Measurements from ENCODE around the gene PELO. TPM values are rescaled to one million over a fixed set of nuclear protein-coding genes. Genes with fewer than 3 reads are reported as not detected.

Gene PELO
- total and polyA plus RNA-seq, 4 donors, result 5.0 to 51.1 (median 35.6) TPM

GRCh38 chr5:52807723-52808122 lies 20.0 kb downstream of the PELO start:
- no peak overlapping the region for H3K4me3 ChIP-seq
- no peak for TF ChIP-seq CTCF (IDR thresholded peaks at IDR 0.05; ENCODE audit: control extremely low read depth, extremely low read depth)
- no peaks in the 10 kb centered on the region for H3K27me3 ChIP-seq (ENCODE audit: control insufficient read depth in 3 of 3, insufficient read depth in 3 of 3, low read length in 2 of 3)
- peaks cover 5 to 18% (median 11%) of the 10 kb centered on the region in 5 donors for H3K4me1 ChIP-seq (ENCODE audit: control insufficient read depth in 5 of 5, insufficient read depth in 5 of 5, low read length in 5 of 5)
- no peak overlapping the region for H3K27ac ChIP-seq (ENCODE audit: low read depth in 1 of 2, low read length in 1 of 2)
- no peak overlapping the region for H3K9ac ChIP-seq (ENCODE audit: insufficient read depth in 1 of 2, low read length in 2 of 2)
- H3K9me3 ChIP-seq (ENCODE audit: control insufficient read depth in 4 of 4, insufficient read depth in 3 of 4, low read length in 3 of 4), result no peaks in the 10 kb centered on the region
- DNase-seq (no peak), ATAC-seq (ENCODE audit: insufficient read depth, low FRiP score) (no peak)
- H3K36me3 ChIP-seq (ENCODE audit: control insufficient read depth in 4 of 4, insufficient read depth in 4 of 4, low read length in 4 of 4), result peaks cover 0 to 7% (median 2%) of the 10 kb centered on the region in 4 donors

- Histone ChIP-seq H3K9ac (ENCODE audit: insufficient read depth in 1 of 2, low read length in 2 of 2) (no peak overlapping the region), H3K36me3 (ENCODE audit: control insufficient read depth in 4 of 4, insufficient read depth in 4 of 4, low read length in 4 of 4) (peaks cover 0 to 7% (median 2%) of the 10 kb centered on the region in 4 donors), H3K27ac (ENCODE audit: low read depth in 1 of 2, low read length in 1 of 2) (no peak overlapping the region), H3K4me3 (no peak overlapping the region), H3K27me3 (ENCODE audit: control insufficient read depth in 3 of 3, insufficient read depth in 3 of 3, low read length in 2 of 3) (no peaks in the 10 kb centered on the region), H3K9me3 (ENCODE audit: control insufficient read depth in 4 of 4, insufficient read depth in 3 of 4, low read length in 3 of 4) (no peaks in the 10 kb centered on the region), H3K4me1 (ENCODE audit: control insufficient read depth in 5 of 5, insufficient read depth in 5 of 5, low read length in 5 of 5) (peaks cover 5 to 12% (median 11%) of the 10 kb centered on the region in 5 donors)
- 50 to 88% methylated on average over 2 of the region's 2 CpGs for WGBS, 2 donors
- ATAC-seq (ENCODE audit: insufficient read depth, low FRiP score) (no peak), DNase-seq (peak in 1 of 3 donors; percentile 53)
- no peak for TF ChIP-seq CTCF (IDR thresholded peaks at IDR 0.05; ENCODE audit: control extremely low read depth, extremely low read depth)
Observed at GRCh38 chr5:52808316-52808901, 20.7 kb downstream of the PELO start.

- Histone ChIP-seq H3K27ac (ENCODE audit: low read depth in 1 of 2, low read length in 1 of 2) (no peak overlapping the region), H3K9ac (ENCODE audit: insufficient read depth in 1 of 2, low read length in 2 of 2) (no peak overlapping the region), H3K36me3 (ENCODE audit: control insufficient read depth in 4 of 4, insufficient read depth in 4 of 4, low read length in 4 of 4) (peaks cover 0 to 6% (median 2%) of the 10 kb centered on the region in 4 donors), H3K9me3 (ENCODE audit: control insufficient read depth in 4 of 4, insufficient read depth in 3 of 4, low read length in 3 of 4) (no peaks in the 10 kb centered on the region), H3K4me3 (no peak overlapping the region), H3K4me1 (ENCODE audit: control insufficient read depth in 5 of 5, insufficient read depth in 5 of 5, low read length in 5 of 5) (peaks cover 3 to 7% (median 7%) of the 10 kb centered on the region in 5 donors), H3K27me3 (ENCODE audit: control insufficient read depth in 3 of 3, insufficient read depth in 3 of 3, low read length in 2 of 3) (no peaks in the 10 kb centered on the region)
- 8 to 37% methylated on average over 1 of the region's 1 CpG for WGBS, 2 donors
- no peak for TF ChIP-seq CTCF (IDR thresholded peaks at IDR 0.05; ENCODE audit: control extremely low read depth, extremely low read depth)
- ATAC-seq (ENCODE audit: insufficient read depth, low FRiP score), result no peak
- no peak for DNase-seq
Observed at GRCh38 chr5:52809884-52810283, 22.2 kb downstream of the PELO start.

DNA sequence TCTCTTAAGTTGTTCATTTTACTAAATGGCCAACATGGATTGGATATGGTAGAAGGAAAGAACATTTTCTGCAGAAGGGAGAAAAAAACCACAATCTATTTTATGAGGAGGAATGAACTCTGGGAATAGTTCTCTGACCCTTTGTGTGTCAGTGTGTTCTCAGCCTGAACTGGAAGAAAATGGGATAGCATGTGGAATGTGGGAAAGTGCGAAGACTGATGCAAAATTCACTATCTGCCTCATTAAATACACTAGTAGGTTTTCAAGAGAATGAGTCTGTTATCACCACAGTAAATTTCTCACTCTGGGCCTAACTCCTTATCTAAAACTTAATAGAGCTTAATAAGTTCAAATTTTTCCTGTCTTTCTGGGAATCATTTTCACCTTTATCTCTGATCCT lies 22.7 kb downstream of the PELO start:
- no peak overlapping the region for H3K4me3 ChIP-seq
- H3K9ac ChIP-seq (ENCODE audit: insufficient read depth in 1 of 2, low read length in 2 of 2), result no peak overlapping the region
- peaks cover 3 to 10% (median 7%) of the 10 kb centered on the region in 5 donors for H3K4me1 ChIP-seq (ENCODE audit: control insufficient read depth in 5 of 5, insufficient read depth in 5 of 5, low read length in 5 of 5)
- TF ChIP-seq CTCF (IDR thresholded peaks at IDR 0.05; ENCODE audit: control extremely low read depth, extremely low read depth), result no peak
- no peaks in the 10 kb centered on the region for H3K27me3 ChIP-seq (ENCODE audit: control insufficient read depth in 3 of 3, insufficient read depth in 3 of 3, low read length in 2 of 3)
- no peaks in the 10 kb centered on the region for H3K9me3 ChIP-seq (ENCODE audit: control insufficient read depth in 4 of 4, insufficient read depth in 3 of 4, low read length in 3 of 4)
- H3K36me3 ChIP-seq (ENCODE audit: control insufficient read depth in 4 of 4, insufficient read depth in 4 of 4, low read length in 4 of 4), result peaks cover 0 to 2% (median 0%) of the 10 kb centered on the region in 4 donors
- ATAC-seq (ENCODE audit: insufficient read depth, low FRiP score) (no peak), DNase-seq (no peak)
- WGBS, 2 donors, result 88 to 95% methylated on average over 1 of the region's 1 CpG
- no peak overlapping the region for H3K27ac ChIP-seq (ENCODE audit: low read depth in 1 of 2, low read length in 1 of 2)
